ENCODE measurements around the gene SLC35A3. TPM values are rescaled to one million over a fixed set of nuclear protein-coding genes. Genes with fewer than 3 reads are reported as not detected.

The SLC35A3 gene
- total RNA-seq, 1 donor = 35.8 TPM

DNA sequence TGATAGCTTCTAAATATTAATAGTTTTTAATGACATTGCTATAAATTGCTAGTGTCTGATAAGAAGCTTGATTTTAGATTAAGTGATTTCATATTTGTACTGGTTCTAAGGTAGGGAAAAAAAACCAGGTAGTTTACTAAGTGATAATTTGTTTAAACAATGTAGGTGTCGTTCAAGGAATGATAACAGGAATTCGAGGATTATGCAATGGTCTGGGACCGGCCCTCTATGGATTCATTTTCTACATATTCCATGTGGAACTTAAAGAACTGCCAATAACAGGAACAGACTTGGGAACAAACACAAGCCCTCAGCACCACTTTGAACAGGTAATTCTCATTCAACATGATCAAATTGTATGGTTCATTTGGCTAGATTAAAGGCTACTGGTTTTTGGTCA lies 110.5 kb downstream of the SLC35A3 start:
- H3K4me3 ChIP-seq (ENCODE audit: low read depth, low read length) = no peak overlapping the region
- no peak for TF ChIP-seq CTCF (IDR thresholded peaks at IDR 0.05; ENCODE audit: insufficient read depth, low read length)
- no peak for DNase-seq (ENCODE audit: low read depth)

Small RNAs within 50 kb of the gene (small RNA-seq; reads per million reads assigned to genes)
- not detected for gene RNU6-1318P
- not detected for gene RNU6-750P

Other genes starting within 250 kb of the SLC35A3 start
- 17.1 and 24.7 TPM in 2 replicates for gene FRRS1, start 203.4 kb upstream of the SLC35A3 start, total RNA-seq (ENCODE audit: low replicate concordance)
- gene AGL, start 119.6 kb upstream of the SLC35A3 start, total RNA-seq (ENCODE audit: low replicate concordance) = 17.3 and 19.1 TPM in 2 replicates
- 0.74 and 9.5 TPM in 2 replicates for gene SASS6, start 162.9 kb downstream of the SLC35A3 start, total RNA-seq (ENCODE audit: low replicate concordance)
- 7.0 and 15.0 TPM in 2 replicates for gene TRMT13, start 163.2 kb downstream of the SLC35A3 start, total RNA-seq (ENCODE audit: low replicate concordance)
- 0.36 and 3.7 TPM in 2 replicates for gene LRRC39, start 208.3 kb downstream of the SLC35A3 start, total RNA-seq (ENCODE audit: low replicate concordance)

Data from fibroblast of the aortic adventitia (primary cell).